UCSD-AML1 (cell line): Measurements from ENCODE around the gene SPATS2.
"Not testable (repeated sequence)": the region's sequence is repeated elsewhere in the genome, so short reads cannot be mapped to it uniquely, and the experiment has no call there.

ENCODE experiments used
- DNase-seq: peaks from one replicate; lab custom pipeline; 2025; ENCODE audit not compliant: unreplicated experiment; lab: John Stamatoyannopoulos, UW

The SPATS2 gene

GRCh38 chr12:49349266-49349665 lies 18.0 kb upstream of the SPATS2 start:
- no peak for DNase-seq

DNA sequence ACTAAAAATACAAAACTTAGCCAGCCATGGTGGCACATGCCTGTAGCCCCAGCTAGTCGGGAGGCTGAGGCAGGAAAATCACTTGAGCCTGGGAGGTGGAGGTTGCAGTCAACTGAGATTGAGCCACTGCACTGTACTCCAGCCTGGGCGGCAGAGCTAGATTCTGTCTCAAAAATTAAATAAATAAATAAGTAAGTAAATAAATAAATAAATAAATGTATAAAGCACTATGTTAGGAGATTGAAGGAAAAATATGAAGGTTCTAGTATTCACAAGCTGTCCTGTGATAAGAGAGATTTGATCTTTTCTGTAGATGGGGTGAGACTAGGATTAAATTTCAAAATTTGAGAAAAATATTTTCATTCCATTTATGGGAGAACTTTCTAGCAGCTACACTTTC lies 14.9 kb upstream of the SPATS2 start:
- no peak for DNase-seq

GRCh38 chr12:49355913-49356312 lies 11.3 kb upstream of the SPATS2 start:
- no peak for DNase-seq

DNA sequence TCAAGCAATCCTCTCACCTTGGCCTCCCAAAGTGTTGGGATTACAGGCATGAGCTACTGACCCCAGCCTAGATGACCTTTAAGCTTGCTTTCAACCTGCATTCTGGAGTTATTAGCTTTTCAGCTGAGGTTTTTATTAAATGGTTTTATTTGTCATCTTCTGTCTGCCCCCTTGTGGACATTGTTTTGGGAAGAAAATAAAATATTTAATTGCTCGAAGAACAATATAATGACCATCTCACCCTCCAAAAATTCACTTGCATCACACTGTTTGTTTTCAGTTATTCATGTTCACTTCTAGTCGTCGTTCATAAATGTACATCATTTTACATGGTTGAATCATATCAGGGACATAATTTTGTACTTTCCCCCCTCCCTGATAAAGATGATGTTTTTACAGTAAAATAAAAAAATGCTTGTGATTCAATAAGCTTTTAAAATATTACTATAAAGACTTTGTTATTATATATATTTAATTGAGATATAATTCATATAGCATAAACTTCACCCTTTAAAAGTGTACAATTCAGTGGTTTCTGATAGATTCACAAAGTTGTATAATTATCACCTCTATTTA lies 10.1 kb upstream of the SPATS2 start:
- DNase-seq = no peak

- DNase-seq = peak; percentile 28
These were observed 8.7 kb upstream of the SPATS2 start for GRCh38 chr12:49358483-49359141.

DNA sequence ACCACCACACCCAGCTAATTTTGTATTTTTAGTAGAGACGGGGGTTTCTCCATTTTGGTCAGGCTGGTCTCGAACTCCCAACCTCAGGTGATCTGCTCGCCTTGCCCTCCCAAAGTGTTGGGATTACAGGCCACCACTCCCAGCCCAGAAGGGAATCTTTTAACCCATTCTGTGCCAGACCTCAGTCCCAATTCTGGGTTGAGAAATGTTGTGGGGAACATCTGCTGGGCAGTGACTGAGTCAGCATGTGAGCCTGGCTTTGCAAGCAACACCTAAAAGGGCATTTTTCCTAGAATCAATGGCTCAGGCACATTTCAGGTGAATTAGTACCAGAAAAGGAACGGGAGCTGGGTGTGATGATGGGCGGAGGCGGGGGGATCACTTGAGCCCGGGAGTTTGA lies 7.6 kb upstream of the SPATS2 start:
- DNase-seq = no peak

DNA sequence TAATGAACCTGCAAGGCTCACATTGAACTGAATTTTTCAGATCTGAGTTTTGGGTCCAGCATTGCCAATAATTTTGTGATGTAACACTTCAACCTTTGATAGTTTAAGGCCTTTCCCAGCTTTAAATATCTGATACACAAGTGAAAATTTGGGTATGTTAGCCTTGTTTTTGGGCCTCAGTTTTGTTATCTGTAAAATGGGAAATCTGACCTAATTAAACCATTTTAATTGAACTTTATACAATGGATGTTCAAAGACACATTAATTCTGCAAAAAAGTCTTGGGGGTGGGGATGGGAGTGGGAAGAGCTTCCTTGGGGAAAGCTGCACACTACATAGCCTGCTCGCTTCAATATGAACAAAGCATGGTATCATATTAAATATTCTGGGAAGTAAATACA lies 5.2 kb upstream of the SPATS2 start:
- no peak for DNase-seq

DNA sequence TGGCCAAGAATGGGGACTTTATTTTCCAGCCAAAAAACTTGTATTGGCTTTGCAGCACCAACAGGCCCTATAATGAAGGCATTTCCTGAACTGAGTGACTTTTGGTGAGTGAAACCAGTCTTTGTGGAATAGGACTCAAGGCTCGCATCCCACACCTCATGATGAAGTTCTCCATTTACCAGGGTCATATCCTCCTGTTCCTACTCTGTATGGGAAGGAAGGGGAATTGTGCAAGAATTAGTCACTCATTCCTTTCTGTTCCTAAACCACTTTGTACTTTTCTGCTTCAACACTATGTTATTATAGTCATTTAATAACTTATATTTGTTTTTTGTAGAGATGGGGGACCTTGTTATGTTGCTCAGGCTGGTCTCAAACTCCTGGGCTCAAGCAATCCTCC lies 2.3 kb upstream of the SPATS2 start:
- no peak for DNase-seq

GRCh38 chr12:49365542-49365941 lies 1.7 kb upstream of the SPATS2 start:
- DNase-seq = no peak

DNA sequence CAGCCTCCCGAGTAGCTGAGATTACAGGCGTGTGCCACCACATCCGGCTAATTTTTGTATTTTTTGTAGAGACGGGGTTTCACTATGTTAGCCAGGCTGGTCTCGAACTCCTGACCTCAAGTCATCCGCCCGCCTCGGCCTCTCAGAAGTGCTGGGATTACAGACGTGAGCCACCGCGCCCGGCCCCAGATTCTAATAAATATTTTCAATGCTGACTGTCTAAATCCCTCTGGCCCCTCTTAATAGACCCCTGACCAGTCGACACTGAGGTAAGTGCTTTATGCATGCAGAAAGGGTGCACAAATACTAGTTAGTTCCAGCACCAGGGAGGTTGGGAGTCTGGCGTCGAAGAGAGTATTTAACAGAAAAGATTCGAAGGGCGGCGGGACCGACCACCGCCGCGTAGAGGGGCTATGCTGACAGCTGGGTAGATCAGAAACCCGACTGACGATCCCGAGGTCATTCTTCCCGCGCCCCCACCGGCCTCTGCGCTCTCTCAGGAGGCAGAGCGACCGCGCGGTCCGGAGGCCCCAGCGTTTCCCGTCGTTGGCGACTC lies 1.1 kb upstream of the SPATS2 start:
- DNase-seq = no peak

GRCh38 chr12:49366652-49367380 lies 446 bp upstream of the SPATS2 start:
- peak; percentile 97 for DNase-seq

GRCh38 chr12:49368240-49368600 lies 958 bp downstream of the SPATS2 start:
- DNase-seq = no peak

GRCh38 chr12:49369411-49370145 lies 2.3 kb downstream of the SPATS2 start:
- DNase-seq = peak; percentile 33

GRCh38 chr12:49370539-49370938 lies 3.3 kb downstream of the SPATS2 start:
- DNase-seq = no peak

GRCh38 chr12:49375406-49375805 lies 8.1 kb downstream of the SPATS2 start:
- no peak for DNase-seq

DNA sequence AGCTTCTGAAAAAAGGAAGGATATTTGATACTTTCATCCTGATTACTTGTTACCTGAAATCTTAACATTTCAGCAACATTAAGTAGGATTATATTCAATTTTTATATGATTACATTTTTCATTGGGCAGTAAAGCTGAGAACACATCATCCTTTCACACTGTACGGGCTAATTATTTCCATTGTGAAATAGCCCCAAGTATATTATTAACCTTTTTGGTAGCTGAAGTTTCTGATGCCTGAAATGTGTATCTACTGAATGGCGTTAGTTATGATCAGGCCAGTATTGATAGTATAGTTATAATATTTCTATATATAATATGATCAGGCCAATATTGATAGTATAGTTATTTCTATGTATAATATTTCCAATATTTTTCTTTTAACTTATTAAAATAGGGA lies 10.1 kb downstream of the SPATS2 start:
- no peak for DNase-seq

- not testable (repeated sequence) for DNase-seq
These were observed 12.9 kb downstream of the SPATS2 start for GRCh38 chr12:49380184-49380583.

DNA sequence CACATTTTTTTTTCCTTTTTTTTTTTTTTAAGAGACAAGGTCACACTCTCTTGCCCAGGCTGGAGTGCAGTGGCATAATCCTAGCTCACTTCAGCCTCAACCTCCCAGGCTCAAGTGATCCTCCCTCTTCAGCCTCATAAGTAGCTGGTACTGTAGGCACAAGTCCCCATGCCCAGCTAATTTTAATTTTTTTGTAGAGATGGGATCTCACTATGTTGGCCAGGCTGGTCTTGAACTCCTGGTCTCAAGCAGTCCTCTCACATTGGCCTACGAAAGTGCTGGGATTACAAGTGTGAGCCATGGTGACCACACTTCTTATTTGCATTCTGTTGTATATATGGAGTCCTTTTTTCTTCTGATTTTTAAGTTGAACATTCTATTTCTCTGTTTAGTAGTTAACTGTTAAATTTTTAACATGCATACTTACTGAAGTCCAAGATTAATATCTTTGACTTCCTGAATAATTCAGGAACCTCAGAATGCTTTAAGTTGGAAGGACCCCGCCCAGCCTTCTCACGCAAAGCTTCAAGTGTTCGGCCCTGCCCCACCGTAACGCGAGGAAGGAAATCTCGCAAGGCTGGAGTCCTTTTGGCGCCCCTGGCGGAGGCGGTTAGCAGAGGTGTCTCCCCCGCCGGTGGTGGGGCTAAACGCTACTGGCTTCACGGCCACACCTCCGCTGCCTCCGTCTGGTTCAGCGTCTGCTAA lies 21.6 kb downstream of the SPATS2 start:
- no peak for DNase-seq

DNA sequence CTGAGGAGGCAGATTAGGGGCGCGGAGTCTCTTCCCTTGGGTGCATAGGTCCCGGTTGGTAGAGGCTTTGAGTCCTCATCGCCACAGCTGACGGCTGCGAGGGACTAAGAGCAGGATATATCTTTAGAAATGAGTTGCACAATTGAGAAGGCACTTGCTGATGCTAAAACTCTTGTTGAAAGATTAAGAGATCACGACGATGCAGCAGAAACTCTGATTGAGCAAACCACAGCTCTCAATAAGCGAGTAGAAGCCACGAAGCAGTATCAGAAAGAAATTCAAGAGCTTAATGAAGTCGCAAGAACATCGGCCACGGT lies 22.1 kb downstream of the SPATS2 start:
- DNase-seq = no peak

DNA sequence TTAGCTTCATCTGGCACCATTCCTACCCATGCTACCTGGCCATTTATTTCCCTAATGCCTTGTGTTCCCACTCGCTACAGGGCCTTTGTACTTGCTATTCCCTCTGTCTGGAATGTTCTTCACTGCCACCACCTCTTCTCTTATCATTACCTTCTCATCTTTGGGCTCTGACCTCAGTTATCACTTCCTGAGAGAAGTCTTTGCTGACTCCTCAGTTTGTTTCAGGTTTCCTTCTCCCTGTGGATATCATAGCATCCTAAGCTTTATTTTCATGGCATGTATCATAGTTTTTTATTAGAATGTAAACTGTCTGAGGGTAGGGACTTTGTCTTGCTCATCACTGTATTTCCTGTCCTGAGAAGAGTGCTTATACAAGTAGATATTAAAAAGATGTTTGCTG lies 29.7 kb downstream of the SPATS2 start:
- no peak for DNase-seq

GRCh38 chr12:49400304-49400703 lies 33.0 kb downstream of the SPATS2 start:
- no peak for DNase-seq
